ENCODE results near the gene IQSEC3. TPM values are rescaled to one million over a fixed set of nuclear protein-coding genes. Genes with fewer than 3 reads are reported as not detected.
A peak's percentile ranks its signal among the peaks of the same experiment; 100 is the strongest.

IQSEC3 gene
- total and polyA plus RNA-seq, 2 of the 13 experiments (the other 11 are each of a cell fraction or from before 2014, with no cell fraction given), result not detected

GRCh38 chr12:20757-21156 lies 45.8 kb upstream of the IQSEC3 start (continued):
- TF ChIP-seq ZNF512 (CRISPR knock-in tag; IDR thresholded peaks at IDR 0.05) (no peak), REL (CRISPR knock-in tag; conservative IDR thresholded peaks at IDR 0.05) (no peak), ZNF510 (CRISPR knock-in tag; IDR thresholded peaks at IDR 0.05; ENCODE audit: low read depth) (no peak), ONECUT2 (CRISPR knock-in tag; IDR thresholded peaks at IDR 0.05) (no peak)

GRCh38 chr12:21301-22189 lies 45.0 kb upstream of the IQSEC3 start:
- DNase-seq (ENCODE audit: low spot score), result peak; percentile 10
- peak; percentile 26 for ATAC-seq
- H3K4me3 ChIP-seq (replicated peaks in 1 of 3; ENCODE audit: insufficient read depth in 1 of 3, low read depth in 2 of 3, low read length in 3 of 3), result peak overlapping the region in 1 of 3 experiments; percentile 34; a peak in 2 of 6 replicates
- H2AFZ ChIP-seq (ENCODE audit: low read length), result no peak overlapping the region
- H3K27me3 ChIP-seq (ENCODE audit: control insufficient read depth in 1 of 2, insufficient read depth in 2 of 2, low read length in 2 of 2), result no peaks in the 10 kb centered on the region
- peak overlapping the region; percentile 60 for H3K4me2 ChIP-seq (ENCODE audit: low read depth, low read length)
- POLR2A ChIA-PET, result no interaction called here
- peaks cover 36% of the 10 kb centered on the region for H3K4me1 ChIP-seq (ENCODE audit: insufficient read depth, low read length)
- CTCF ChIA-PET (ENCODE audit: low intra/inter-chr PET ratio, low total read pairs), result no interaction called here
- peak overlapping the region; percentile 31; the same call in 1 of the 2 replicates for H3K9ac ChIP-seq (ENCODE audit: insufficient read depth, low read depth, low read length)
- no TSS peak for BruUV-seq (replicated peaks)
- 81% methylated on average over 18 of the region's 18 CpGs for WGBS (ENCODE audit: low lambda C conversion rate)
- no peak for FAIRE-seq
- in situ Hi-C loops (cut with HindIII; ENCODE audit: extremely low pct_ligation_motif_present, low pct_unique_long_range_greater_than_20kb), result no loop called here
- H3K79me2 ChIP-seq (ENCODE audit: insufficient read depth, low read length), result no peaks in the 10 kb centered on the region
- H3K9me3 ChIP-seq (ENCODE audit: low read length), result no peaks in the 10 kb centered on the region
- peak overlapping the region; percentile 72 for H3K27ac ChIP-seq (ENCODE audit: extremely low read length, insufficient read depth, low read length)
- intact Hi-C loops (cut with micrococcal nuclease; ENCODE audit: unreplicated experiment), result no loop called here
- peaks cover 3 to 15% of the 10 kb centered on the region in 2 experiments; a peak in 3 of 5 replicates for H3K36me3 ChIP-seq (replicated peaks in 1 of 2; ENCODE audit: control insufficient read depth in 1 of 2, insufficient read depth in 2 of 2, low read length in 2 of 2)
- no peaks in the 10 kb centered on the region for H4K20me1 ChIP-seq (ENCODE audit: insufficient read depth, low read length)
- no peak for TF ChIP-seq ATF6 (CRISPR knock-in tag; conservative IDR thresholded peaks at IDR 0.05)
- TF ChIP-seq NFKB2 (CRISPR knock-in tag; IDR thresholded peaks at IDR 0.05; ENCODE audit: borderline replicate concordance), result no peak
- TF ChIP-seq PCBP1 (IDR thresholded peaks at IDR 0.05; ENCODE audit: borderline replicate concordance, low read depth, low read length), result no peak
- peak; percentile 37 for TF ChIP-seq AGO2 (optimal IDR thresholded peaks at IDR 0.05; ENCODE audit: low read depth, low read length)
- no peak for TF ChIP-seq KLF13 (CRISPR knock-in tag; IDR thresholded peaks at IDR 0.05)
- TF ChIP-seq ZNF713 (CRISPR knock-in tag; IDR thresholded peaks at IDR 0.05), result no peak
- peak; percentile 74; the same call in 1 of the 2 replicates for TF ChIP-seq MTA1 (CRISPR knock-in tag; IDR thresholded peaks at IDR 0.05; ENCODE audit: borderline replicate concordance)
- TF ChIP-seq ZNF878 (CRISPR knock-in tag; IDR thresholded peaks at IDR 0.05), result no peak
- TF ChIP-seq ZNF816 (CRISPR knock-in tag; IDR thresholded peaks at IDR 0.05; ENCODE audit: borderline replicate concordance), result no peak
- no peak for TF ChIP-seq NONO (IDR thresholded peaks at IDR 0.05)
- TF ChIP-seq NONO (CRISPR knock-in tag; conservative IDR thresholded peaks at IDR 0.05), result no peak
- no peak for TF ChIP-seq ZNF33A (CRISPR knock-in tag; IDR thresholded peaks at IDR 0.05; ENCODE audit: borderline replicate concordance)
- no peak for TF ChIP-seq SMARCE1 (IDR thresholded peaks at IDR 0.05; ENCODE audit: borderline replicate concordance)
- peak; percentile 65; the same call in 1 of the 2 replicates for TF ChIP-seq ZNF619 (CRISPR knock-in tag; IDR thresholded peaks at IDR 0.05)
- no peak for TF ChIP-seq ZZZ3 (CRISPR knock-in tag; IDR thresholded peaks at IDR 0.05; ENCODE audit: borderline replicate concordance)
- TF ChIP-seq ZNF180 (CRISPR knock-in tag; IDR thresholded peaks at IDR 0.05; ENCODE audit: borderline replicate concordance, low read depth), result no peak
